AG10803 (cell line): Measurements from ENCODE around the gene KCNA10.

Source experiments
- DNase-seq: peaks from one replicate; pipeline ENCODE4 v3.0.0; 2010; ENCODE audit warnings: low read depth
- H3K4me3 ChIP-seq: 2 replicates; pipeline ENCODE4 v1.5.1; 2011; ENCODE audit warnings: mild to moderate bottlenecking, low read length, control low read depth
- TF ChIP-seq, protein P1 (sequence below): conservative IDR thresholded peaks from 2 replicates; pipeline ENCODE4 v1.5.1; 2011; ENCODE audit warnings: mild to moderate bottlenecking, low read length, control low read depth, inconsistent platforms

Gene KCNA10

DNA sequence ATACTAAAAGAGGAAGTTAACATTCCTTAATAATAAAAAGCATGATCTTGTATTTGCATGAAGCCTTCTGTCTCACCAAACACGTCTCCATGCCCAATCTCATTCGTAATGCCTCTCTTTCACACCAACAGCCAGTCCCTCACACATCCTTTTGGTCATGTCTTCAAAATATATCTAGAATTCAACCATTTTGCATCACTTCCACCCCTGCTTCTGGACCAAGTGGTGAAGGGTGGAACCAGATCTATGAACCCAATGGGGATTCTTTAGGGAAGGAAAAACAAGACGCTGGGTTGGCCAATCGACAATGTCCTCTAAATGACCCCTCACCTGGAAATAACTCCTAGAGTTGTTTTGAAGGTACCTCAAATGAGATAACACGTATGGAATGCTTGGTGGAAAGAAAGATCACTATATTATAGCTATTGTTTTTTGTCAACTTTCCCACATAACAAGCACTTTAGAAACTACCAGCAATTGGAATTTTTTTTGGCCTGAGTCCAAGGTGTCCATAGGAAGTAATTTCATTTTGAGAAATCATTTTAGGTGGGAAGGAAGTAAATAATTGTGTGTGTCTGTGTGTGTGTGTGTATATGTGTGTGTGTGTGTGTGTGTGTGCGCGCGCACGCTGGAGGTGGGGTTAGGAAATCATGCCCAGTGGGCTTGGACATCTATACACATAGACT lies at the start of gene KCNA10:
KCNA10 (minus strand) TSS at position 51 of the 686 bp plus-strand sequence. CDS start 388 bp downstream, outside the sequence.
- TF ChIP-seq, protein P1, sequence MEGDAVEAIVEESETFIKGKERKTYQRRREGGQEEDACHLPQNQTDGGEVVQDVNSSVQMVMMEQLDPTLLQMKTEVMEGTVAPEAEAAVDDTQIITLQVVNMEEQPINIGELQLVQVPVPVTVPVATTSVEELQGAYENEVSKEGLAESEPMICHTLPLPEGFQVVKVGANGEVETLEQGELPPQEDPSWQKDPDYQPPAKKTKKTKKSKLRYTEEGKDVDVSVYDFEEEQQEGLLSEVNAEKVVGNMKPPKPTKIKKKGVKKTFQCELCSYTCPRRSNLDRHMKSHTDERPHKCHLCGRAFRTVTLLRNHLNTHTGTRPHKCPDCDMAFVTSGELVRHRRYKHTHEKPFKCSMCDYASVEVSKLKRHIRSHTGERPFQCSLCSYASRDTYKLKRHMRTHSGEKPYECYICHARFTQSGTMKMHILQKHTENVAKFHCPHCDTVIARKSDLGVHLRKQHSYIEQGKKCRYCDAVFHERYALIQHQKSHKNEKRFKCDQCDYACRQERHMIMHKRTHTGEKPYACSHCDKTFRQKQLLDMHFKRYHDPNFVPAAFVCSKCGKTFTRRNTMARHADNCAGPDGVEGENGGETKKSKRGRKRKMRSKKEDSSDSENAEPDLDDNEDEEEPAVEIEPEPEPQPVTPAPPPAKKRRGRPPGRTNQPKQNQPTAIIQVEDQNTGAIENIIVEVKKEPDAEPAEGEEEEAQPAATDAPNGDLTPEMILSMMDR, result no peak
- no peak for DNase-seq
- no peak within 1 kb of the TSS for H3K4me3 ChIP-seq

DNA sequence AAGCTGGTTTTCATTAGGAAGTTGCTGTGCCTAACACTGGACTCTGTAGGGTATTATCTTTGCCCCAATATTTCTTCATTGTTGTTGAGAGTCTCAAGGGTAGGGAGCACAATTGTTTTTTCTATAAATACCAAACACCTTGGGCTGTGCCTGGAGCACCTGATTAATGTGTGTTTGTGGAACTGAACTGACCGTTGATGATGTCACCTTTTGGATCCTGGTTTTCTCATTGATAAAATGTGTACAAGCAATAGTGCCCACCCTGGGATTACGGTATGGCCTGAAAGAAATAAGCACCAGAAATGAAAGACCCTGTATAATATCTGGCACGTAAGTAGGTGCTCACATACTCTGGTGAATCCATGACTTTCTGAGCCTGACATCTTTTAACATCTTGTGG lies 47.9 kb upstream of the KCNA10 start:
- no peak for DNase-seq
- H3K4me3 ChIP-seq, result no peak overlapping the region
- TF ChIP-seq, protein P1, result no peak

DNA sequence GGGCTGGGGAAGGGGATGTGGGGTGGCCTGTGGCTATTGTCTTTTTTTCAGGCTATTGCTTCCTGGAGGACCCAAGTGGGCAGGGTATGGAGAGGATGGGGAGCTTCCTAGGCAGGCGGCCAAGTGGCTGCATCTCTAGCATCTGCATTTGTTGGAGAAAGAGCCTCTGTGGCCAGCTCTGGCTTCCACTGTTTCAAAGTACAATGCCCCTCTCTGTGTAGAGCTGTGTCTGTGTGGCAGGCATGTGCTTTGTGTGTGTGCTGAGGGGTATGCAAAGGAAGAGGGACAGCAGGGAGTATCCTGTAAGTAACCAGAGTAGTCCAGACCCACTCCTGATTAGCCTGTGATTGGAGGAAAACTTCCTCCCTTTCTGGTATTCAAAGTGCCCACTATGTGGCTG lies 46.6 kb upstream of the KCNA10 start:
- no peak for DNase-seq
- H3K4me3 ChIP-seq, result no peak overlapping the region
- TF ChIP-seq, protein P1, result no peak

DNA sequence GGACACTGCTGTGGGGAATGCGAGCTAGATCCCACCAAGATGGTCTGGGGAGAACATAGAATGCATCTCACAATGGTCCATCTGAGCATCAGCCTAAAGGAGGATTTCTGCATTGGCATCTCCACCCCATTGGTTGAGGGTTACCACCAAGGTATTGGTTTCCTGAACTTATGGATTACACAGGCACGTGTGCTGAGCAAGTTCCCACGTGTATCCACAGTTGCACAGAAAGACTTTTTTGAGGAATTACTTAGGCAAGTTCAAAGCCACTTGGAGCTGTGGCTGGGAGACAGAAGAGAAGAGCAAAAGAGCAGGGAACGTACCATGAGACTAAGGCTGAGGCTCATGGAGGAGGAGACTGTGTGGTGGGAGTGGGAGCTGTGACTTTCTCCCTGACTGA lies 44.1 kb upstream of the KCNA10 start:
- H3K4me3 ChIP-seq, result no peak overlapping the region
- DNase-seq, result no peak
- TF ChIP-seq, protein P1, result no peak

DNA sequence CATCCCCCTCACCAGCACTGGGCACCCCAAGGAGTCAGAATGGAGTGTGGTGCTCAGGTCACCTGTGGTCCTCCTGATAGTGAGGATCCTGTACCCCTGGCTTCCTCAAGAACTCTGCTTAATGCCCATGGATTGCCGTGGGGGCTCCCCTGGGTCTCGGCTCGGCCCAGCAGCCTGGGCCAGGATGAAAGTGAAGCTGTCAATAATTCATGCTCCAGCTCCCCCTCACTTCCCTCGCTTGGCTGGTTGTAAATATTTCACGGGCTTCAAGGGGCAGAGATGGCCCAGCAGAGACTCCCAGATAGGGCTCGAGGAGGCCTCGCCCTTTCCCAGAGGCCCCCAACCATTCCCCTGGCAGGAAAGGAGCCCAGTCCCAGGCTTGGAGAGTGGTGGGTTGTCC lies 42.6 kb upstream of the KCNA10 start:
- no peak for DNase-seq
- TF ChIP-seq, protein P1, result no peak
- H3K4me3 ChIP-seq, result no peak overlapping the region

DNA sequence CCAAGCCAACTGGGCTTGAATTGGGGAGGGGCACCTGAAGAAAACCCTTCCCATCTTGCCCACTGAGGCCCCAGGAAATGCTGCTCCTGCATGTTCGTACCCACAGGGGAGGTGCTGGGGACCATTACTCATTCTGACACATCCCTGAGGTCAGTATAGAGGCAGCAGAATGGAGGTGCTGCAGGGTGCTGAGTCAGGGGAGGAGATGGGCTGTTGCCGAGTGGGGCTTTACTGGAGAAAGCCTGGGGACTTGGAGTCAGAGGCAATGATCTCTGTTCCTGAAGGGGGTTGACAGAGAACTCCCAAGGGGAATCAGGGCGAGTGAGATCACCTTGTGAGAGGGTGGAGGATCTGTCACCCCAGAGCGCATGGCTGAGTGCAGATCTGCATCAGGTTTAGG lies 40.2 kb upstream of the KCNA10 start:
- no peak for DNase-seq
- no peak overlapping the region for H3K4me3 ChIP-seq
- TF ChIP-seq, protein P1, result no peak

DNA sequence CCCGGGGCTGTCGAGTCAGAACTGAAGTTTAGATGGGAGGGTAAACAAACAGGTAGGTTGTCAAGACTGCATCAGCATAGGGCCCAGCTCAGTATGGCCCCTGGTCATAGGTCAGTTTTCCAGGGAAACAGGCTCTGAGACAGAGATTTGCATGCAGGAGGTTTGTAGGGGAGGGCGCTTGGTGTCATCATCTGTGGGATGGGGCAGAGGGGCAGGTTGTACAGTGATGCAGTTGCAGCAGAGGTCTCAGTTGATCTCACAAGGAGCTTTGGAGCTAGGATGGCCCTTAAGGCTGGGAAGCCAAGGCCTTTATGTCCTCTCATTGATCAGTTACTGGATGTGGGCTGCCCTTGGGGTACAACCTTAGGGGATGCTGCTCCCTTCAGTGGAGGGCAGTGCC lies 38.5 kb upstream of the KCNA10 start:
- no peak for DNase-seq
- H3K4me3 ChIP-seq, result no peak overlapping the region
- TF ChIP-seq, protein P1, result no peak
